ENCODE data around the gene DYNC1H1. TPM values are rescaled to one million over a fixed set of nuclear protein-coding genes. Genes with fewer than 3 reads are reported as not detected.
"Not testable (repeated sequence)": the region's sequence is repeated elsewhere in the genome, so short reads cannot be mapped to it uniquely, and the experiment has no call there.

The DYNC1H1 gene
- total RNA-seq, 1 experiment from 2014 or later, result 279 TPM

DNA sequence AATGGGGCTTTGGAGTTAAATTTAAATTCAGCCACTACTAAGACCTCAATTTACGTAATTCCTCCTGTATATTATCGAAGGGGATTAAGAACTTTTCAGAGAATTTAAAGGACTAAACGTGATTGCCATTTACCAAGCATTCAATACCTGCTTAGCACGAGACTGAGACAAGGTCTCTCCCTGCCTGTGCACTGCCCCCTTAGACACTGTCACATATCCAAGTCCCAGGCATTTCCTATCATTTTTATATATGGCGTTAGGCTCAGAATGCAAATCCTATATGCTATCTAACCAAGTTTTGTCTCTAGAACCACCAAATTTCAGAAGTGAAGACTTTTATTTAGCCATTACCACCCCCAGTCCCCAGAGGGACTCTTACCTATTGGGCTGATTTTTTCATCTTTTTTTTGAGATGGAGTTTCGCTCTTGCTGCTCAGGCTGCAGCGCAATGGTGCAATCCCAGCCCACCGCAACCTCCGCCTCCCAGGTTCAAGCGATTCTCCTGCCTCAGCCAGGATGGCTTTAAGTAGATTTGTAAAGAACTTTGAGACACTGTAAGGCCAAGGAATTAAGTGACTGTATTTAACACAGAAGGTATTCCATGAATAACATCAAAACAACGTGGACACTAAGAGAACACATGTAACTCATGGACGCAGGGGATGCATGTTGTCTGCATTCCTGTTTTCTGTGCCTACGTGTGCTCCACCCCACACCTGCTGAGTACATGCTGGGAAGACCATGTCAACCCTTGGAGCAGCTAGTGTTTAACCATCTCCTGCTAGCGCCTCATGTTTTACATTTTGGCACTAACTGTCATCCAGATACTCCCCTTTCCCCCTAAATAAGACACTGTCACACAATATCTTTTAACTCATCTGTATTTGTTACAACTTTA is 116.1 kb downstream of the DYNC1H1 start:
- H3K4me3 ChIP-seq, result no peak overlapping the region
- H3K27ac ChIP-seq, result no peak overlapping the region
- peaks cover 74% of the 10 kb centered on the region for H3K36me3 ChIP-seq
- H3K27me3 ChIP-seq, result no peaks in the 10 kb centered on the region
- DNase-seq, result no peak
- H3K9me3 ChIP-seq (replicated peaks), result no peaks in the 10 kb centered on the region
- peaks cover 20% of the 10 kb centered on the region for H3K4me1 ChIP-seq

DNA sequence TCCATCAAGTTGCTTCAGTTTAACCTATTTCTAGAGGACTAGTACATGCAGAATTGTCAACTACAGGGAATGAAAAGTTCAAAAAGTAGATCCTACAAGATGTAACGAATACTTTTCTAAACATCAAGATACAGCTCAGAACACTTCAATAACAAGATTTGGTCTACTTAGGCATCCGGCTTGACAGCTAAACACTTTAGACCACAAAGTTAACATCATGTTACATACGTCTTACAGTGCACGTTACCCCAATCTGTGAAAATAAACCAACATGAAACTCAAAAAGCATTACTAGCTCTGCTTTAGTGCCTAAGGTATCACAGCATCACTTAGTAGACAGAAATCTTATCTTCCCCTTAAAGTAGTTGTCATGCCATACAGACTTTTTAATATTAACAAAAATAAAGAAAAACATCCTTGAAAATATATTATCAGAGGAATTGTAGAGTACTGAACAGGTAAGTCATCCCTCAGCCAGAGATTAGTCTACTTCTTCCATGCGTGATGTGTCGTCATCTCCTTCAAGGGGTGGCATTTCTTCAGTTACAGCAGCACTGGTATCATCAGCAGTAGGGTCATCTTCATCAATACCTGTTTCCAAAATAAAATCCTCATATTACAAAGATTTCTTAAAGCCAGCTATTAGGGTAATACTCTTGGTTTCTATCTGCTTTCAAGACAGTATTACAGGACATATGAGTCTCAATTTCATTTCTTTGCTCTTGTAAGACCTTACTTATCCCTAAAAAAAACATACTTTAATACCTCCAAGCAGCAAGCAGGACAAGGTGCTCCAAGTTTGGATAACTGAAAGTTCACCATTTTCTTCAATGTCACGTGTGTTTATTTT is 117.1 kb downstream of the DYNC1H1 start:
- Histone ChIP-seq H3K27ac (no peak overlapping the region), H3K4me3 (no peak overlapping the region), H3K9me3 (replicated peaks) (no peaks in the 10 kb centered on the region), H3K36me3 (peaks cover 81% of the 10 kb centered on the region), H3K27me3 (no peaks in the 10 kb centered on the region), H3K4me1 (peaks cover 20% of the 10 kb centered on the region)
- DNase-seq, result no peak

DNA sequence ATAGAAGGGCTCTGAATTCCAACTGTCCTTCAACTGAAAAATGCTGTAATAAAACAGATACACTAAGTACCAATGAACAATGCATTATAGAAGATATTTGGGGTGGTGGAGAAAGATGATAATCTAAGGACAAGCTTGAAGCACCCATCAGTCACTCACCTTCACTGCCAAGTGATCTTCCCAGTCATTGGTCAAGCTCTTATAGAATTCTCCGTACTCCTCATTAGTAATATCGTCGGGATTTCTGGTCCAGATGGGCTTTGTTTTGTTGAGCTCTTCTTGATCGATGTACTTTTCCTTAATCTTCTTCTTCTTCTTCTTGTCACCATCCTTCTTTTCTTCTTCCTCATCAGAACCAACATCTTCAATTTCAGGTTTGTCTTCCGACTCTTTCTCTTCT is 120.1 kb downstream of the DYNC1H1 start:
- Histone ChIP-seq H3K4me3 (peak overlapping the region; percentile 83), H3K36me3 (peaks cover 66% of the 10 kb centered on the region), H3K4me1 (peaks cover 24% of the 10 kb centered on the region)
- not testable (repeated sequence) for H3K27ac ChIP-seq; H3K9me3 ChIP-seq (replicated peaks); H3K27me3 ChIP-seq; DNase-seq

DNA sequence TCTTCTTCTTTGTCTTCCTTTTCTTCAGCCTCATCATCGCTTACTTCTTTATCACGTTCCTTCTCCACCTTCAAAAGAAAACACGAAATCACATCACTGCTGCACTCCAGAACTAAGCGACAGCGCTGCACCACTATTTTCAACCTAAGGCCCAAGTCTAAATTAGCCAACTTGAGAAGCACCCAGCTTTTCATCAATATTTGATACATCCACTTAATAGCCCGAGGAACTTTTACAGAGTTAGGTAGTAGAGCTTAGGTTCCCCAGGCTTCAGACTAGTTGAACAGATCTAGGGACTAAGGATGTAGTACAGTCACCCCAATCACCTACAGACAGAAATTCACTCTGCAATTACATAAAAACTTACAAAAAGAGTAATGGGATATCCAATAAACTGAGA is 120.6 kb downstream of the DYNC1H1 start:
- no peak for DNase-seq
- Histone ChIP-seq H3K4me3 (peak overlapping the region; percentile 83), H3K9me3 (replicated peaks) (no peaks in the 10 kb centered on the region), H3K27me3 (no peaks in the 10 kb centered on the region), H3K4me1 (peaks cover 24% of the 10 kb centered on the region), H3K36me3 (peaks cover 62% of the 10 kb centered on the region), H3K27ac (no peak overlapping the region)

DNA sequence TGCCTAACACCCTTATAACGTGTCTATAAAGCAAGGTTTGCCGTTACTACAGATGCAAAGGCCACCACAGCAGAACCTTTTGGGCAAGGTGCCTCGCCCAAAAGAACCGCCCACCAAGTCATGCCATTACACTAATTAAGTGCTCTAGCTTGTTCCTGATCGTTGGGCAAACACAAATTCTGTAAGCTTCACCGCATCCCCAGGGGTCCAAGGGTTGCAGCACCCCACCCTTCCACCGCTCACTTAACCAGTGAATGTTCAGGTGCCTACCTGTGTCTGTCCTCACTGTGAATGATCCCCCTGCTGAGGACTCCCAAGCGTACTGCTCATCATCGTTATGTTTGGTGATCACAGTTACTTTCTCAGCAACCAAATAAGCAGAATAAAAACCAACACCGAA is 121.1 kb downstream of the DYNC1H1 start:
- peaks cover 24% of the 10 kb centered on the region for H3K4me1 ChIP-seq
- DNase-seq, result no peak

DNA sequence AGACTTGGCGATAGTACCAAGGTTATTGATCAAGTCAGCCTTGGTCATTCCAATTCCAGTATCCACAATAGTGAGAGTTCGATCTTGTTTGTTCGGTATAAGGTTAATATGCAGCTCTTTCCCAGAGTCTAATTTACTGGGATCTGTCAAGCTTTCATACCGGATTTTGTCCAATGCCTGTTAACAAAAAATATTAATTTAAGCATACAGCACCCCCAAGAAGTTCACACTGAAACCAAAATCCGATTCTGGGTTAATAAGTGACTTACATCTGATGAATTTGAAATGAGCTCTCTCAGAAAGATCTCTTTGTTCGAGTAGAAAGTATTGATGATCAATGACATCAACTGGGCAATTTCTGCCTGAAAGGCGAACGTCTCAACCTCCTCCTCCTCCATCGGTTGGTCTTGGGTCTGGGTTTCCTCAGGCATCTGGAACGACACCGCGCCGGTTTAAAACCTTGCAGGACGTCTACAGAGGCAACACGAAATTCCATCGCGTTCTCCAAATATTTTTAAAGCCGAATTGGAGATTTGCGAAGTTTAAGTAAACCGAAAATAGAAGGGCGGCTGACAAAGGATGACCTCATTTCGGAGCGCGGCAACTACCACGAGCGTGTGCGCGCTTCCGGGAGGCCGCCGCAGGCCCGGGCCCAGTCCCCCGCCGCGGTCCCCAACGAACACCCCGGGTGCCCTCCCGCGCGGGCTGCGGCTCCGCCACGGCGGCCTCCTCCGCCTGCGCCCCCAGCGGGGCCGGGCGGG is 121.8 kb downstream of the DYNC1H1 start:
- no peaks in the 10 kb centered on the region for H3K27me3 ChIP-seq
- DNase-seq, result peak; percentile 35 to 51
- H3K4me1 ChIP-seq, result peaks cover 24% of the 10 kb centered on the region
- no peaks in the 10 kb centered on the region for H3K9me3 ChIP-seq (replicated peaks)
- peak overlapping the region; percentile 83 for H3K4me3 ChIP-seq
- H3K36me3 ChIP-seq, result peaks cover 51% of the 10 kb centered on the region
- peak overlapping the region; percentile 78 for H3K27ac ChIP-seq

More for the DNA sequence above, 121.1 kb downstream of the DYNC1H1 start:
- Histone ChIP-seq H3K9me3 (replicated peaks) (no peaks in the 10 kb centered on the region), H3K27me3 (no peaks in the 10 kb centered on the region), H3K36me3 (peaks cover 57% of the 10 kb centered on the region), H3K27ac (no peak overlapping the region), H3K4me3 (peak overlapping the region; percentile 83)

DNA sequence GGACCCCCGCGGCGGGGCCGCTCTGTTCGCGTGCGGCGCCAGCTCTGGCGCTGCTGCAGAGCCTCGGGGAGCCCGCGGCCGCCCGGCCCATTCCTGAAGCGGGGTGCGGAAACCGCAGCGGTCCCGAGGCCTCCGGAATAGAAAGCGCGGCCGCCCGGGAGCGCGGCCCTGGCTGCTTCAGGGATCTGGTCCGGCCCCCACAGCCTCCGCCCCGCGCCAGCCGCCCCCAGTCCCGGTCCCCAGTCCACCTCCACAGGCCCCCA is 122.3 kb downstream of the DYNC1H1 start:
- peaks cover 46% of the 10 kb centered on the region for H3K36me3 ChIP-seq
- peaks cover 24% of the 10 kb centered on the region for H3K4me1 ChIP-seq
- H3K27ac ChIP-seq, result peak overlapping the region; percentile 78
- peak overlapping the region; percentile 83 for H3K4me3 ChIP-seq
- H3K27me3 ChIP-seq, result no peaks in the 10 kb centered on the region
- no peaks in the 10 kb centered on the region for H3K9me3 ChIP-seq (replicated peaks)
- no peak for DNase-seq

DNA sequence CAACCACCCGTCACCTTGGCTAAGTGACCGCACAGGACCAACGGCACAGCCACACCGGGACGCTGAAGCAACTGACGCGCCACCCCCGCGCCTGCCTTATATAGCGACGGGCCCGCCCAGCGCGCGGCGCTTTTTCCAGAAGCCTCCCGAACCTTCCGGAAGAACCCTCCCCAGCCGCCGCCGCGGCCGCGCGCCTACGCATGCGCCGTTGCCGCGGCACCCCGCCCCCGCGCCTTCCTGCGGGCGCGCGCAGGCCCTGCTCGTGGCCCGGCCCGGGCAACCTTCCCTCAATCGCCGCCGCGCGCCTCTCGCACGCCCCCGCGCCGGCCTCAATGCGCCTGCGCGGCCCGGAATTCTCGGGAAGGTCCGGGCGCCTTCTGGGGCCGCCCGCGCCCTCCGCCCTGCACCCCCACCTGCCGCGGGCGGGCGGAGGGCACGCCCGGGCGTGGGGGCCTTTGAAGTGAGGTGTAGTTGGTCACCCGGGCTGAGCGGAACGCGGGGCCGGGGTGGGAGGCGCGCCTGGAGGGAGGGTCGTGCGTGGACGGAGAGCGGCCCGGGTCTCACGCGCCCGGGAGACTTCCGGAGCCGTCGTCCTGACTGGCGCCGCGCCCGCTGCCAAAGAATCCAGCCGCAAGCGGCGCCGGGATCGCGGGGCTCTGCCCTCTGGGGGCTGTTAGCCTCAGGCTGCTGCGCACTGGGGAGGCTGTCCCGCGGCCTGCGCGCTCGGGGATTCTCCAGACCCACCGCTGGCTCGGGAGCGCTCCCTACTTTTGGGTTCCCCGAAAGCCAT is 122.8 kb downstream of the DYNC1H1 start, which contains the start of gene HSP90AA1:
Gene HSP90AA1, minus strand, starts transcription at position 73 of the 790 bp plus-strand sequence. CDS start 666 bp downstream, outside the sequence.
- Histone ChIP-seq H3K9me3 (replicated peaks) (no peaks in the 10 kb centered on the region), H3K4me3 (peak within 1 kb of the TSS; percentile 83), H3K27me3 (no peaks in the 10 kb centered on the region), H3K27ac (peak within 1 kb of the TSS; percentile 84), H3K36me3 (peaks cover 41% of the 10 kb centered on the region), H3K4me1 (peaks cover 24% of the 10 kb centered on the region)
- peak; percentile 90 to 96 for DNase-seq

DNA sequence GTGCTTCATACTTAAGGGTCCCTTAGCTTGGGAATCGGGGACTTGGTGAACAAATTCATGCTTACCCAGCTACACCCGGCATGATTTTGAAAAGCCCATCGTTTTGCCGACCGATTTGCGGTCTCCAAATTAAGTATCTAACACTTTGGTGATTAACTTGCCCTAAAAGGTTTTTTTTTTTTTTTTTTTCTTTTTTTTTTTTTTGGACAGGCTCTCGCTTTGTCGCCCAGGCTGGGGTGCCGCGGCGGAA is 123.3 kb downstream of the DYNC1H1 start:
- H3K9me3 ChIP-seq (replicated peaks), result no peaks in the 10 kb centered on the region
- no peak for DNase-seq
- H3K27me3 ChIP-seq, result no peaks in the 10 kb centered on the region
- peaks cover 36% of the 10 kb centered on the region for H3K36me3 ChIP-seq
- H3K4me1 ChIP-seq, result peaks cover 24% of the 10 kb centered on the region
- H3K27ac ChIP-seq, result peak overlapping the region; percentile 84
- H3K4me3 ChIP-seq, result peak overlapping the region; percentile 83

DNA sequence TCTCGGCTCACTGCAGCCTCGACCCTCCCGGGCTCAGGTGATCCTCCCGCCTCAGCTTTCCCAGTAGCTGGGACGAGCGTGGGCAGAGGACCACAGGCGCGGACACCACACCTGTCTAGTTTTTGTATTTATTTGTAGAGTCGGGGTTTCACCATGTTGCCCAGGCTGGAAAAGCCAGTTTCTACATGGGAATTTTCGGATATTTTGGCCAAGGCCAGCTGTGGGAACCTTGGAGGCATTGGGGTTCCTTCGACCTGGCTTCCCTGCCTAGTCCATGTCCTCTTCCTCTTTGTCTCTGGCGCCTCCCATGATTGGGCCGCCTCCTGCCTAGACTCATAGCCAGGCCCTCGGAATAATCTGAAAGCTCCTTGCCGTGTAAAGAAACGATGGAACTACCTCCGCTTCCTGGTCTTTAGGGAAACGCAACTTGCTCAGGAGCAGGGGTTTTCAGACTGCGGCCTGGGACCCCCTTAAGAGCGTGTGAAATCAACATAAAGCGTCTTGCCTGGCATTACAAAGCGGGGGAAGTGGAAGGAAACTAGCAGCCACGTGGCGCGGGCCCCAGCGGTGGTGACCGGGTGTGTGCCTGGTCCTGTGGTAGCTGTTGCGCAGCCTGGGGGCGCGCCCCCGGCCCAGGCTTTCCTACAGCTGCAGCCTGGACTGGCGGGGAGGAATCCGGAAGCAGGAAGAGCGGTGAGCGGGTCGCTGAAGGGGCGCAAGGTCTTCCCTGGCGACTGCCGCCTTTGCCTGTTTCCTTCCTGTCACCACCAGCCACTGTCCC is 123.8 kb downstream of the DYNC1H1 start:
- no peak for DNase-seq
- H3K36me3 ChIP-seq, result peaks cover 31% of the 10 kb centered on the region
- no peaks in the 10 kb centered on the region for H3K27me3 ChIP-seq
- peak overlapping the region; percentile 84 for H3K27ac ChIP-seq
- H3K4me1 ChIP-seq, result peaks cover 22% of the 10 kb centered on the region
- peak overlapping the region; percentile 83 for H3K4me3 ChIP-seq
- no peaks in the 10 kb centered on the region for H3K9me3 ChIP-seq (replicated peaks)

DNA sequence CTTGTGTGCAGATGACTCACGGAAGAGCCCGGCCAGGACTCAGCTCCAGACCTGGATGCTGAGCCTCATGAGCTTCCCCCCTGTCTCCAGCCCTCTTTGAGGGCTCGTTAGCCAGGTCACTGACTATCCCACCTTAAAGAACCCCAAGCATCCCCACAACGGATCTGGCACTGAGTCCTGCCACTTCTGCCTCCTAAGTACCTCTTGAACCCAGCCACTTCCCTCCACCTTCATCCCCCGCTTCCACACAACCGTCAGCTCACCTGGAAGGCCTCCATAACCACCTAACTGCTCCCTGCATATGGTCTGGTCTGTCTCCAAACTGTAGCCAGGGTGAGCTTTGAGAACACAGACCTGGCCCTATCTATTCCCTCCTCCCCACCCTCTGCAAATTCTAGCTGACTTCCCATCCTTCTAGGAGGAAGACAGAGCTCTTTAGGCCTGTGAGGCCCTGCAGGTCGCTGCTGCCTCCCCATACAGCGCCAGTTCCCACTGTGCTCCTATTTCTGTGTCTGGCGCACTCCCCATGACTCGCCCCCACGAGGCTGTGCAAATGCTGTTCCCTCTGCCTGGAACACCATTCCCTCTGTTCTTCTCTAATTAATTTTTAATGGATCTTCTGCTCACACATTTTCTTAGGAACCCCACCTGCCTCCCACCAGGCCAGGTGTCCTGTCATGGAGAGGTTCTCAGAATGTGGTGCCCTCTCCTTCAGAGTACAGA is 125.4 kb downstream of the DYNC1H1 start:
- Histone ChIP-seq H3K9me3 (replicated peaks) (no peaks in the 10 kb centered on the region), H3K27me3 (0 out of 2 replicates have a peak, but pooled peaks cover 4% of the 10 kb centered on the region), H3K27ac (no peak overlapping the region), H3K4me1 (peaks cover 10% of the 10 kb centered on the region), H3K36me3 (peaks cover 15% of the 10 kb centered on the region), H3K4me3 (no peak overlapping the region)
- DNase-seq, result no peak

DNA sequence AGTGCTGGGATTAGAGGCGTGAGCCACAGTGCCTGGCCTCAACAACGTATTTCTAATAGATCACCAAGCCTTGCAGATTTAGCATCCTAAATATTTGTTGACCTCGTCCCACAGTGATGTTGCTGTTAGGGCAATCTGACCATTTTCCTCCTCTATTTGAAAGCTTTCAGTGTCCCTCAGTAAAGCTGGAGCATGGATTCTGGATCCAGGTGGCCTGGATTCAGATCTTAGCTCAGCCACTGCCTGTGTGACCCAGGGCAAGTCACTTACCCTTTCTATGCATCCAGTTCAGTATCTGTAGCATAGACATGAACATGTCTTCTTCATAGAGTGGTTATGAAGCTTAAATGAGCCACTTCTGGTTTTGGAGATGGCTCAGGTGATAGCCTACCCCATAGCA is 126.3 kb downstream of the DYNC1H1 start:
- Histone ChIP-seq H3K4me3 (no peak overlapping the region), H3K27ac (no peak overlapping the region), H3K9me3 (replicated peaks) (no peaks in the 10 kb centered on the region), H3K27me3 (0 out of 2 replicates have a peak, but pooled peaks cover 4% of the 10 kb centered on the region), H3K4me1 (peaks cover 8% of the 10 kb centered on the region; the same call in 1 of the 2 replicates), H3K36me3 (peaks cover 6% of the 10 kb centered on the region)
- DNase-seq, result no peak

DNA sequence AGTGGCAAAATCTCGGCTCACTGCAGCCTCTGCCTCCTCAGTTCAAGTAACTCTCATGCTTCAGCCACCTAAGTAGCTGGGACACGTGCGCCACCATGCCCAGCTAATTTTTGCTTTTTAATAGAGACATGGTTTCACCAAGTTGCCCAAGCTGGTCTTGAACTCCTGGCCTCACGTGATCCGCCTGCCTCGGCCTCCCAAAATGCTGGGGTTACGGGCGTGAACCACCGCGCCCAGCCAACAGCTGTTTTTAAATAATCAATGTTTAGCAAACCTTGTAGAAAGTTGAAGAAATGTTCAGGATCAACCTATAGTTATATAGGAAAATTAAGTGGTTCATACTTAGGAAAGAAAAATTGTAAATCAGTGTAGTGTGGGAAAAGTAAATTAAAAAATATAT is 128.4 kb downstream of the DYNC1H1 start:
- no peaks in the 10 kb centered on the region for H3K9me3 ChIP-seq (replicated peaks)
- DNase-seq, result no peak
- H3K27ac ChIP-seq, result no peak overlapping the region
- no peak overlapping the region for H3K4me3 ChIP-seq
- H3K27me3 ChIP-seq, result 0 out of 2 replicates have a peak, but pooled peaks cover 4% of the 10 kb centered on the region
- H3K4me1 ChIP-seq, result peaks cover 11% of the 10 kb centered on the region; the same call in 1 of the 2 replicates
- H3K36me3 ChIP-seq, result no peaks in the 10 kb centered on the region
